ENCODE data around the gene FBXO10. TPM values are rescaled to one million over a fixed set of nuclear protein-coding genes. Genes with fewer than 3 reads are reported as not detected.

FBXO10 gene
- total RNA-seq, 2 donors from 2014 or later, result 19.5 to 26.6 TPM

GRCh38 chr9:37625036-37625757 is 49.0 kb upstream of the FBXO10 start:
- no peak overlapping the region for H3K4me3 Mint-ChIP-seq
- Histone ChIP-seq H3K4me3 (ENCODE audit: low read length) (no peak overlapping the region), H3K4me1 (ENCODE audit: control insufficient read depth, insufficient read depth, low read length) (peaks cover 3% of the 10 kb centered on the region), H3K36me3 (ENCODE audit: control insufficient read depth, insufficient read depth, low read length) (no peaks in the 10 kb centered on the region), H3K27me3 (ENCODE audit: control insufficient read depth, insufficient read depth, low read length, poor library complexity, severe bottlenecking) (no peaks in the 10 kb centered on the region), H3K9ac (ENCODE audit: extremely low read depth, low read length, poor library complexity, severe bottlenecking) (no peak overlapping the region), H3K27ac (ENCODE audit: low read depth, low read length) (no peak overlapping the region), H3K9me3 (ENCODE audit: control insufficient read depth, low read length) (no peaks in the 10 kb centered on the region)
- 93 to 98% methylated on average over 5 of the region's 5 CpGs for WGBS, 2 experiments (ENCODE audit: insufficient coverage in 1 of 2, insufficient read length in 1 of 2)
- H3K36me3 Mint-ChIP-seq (ENCODE audit: low read depth), result no peaks in the 10 kb centered on the region
- no peak for TF ChIP-seq CTCF (conservative IDR thresholded peaks at IDR 0.05)
- no peaks in the 10 kb centered on the region for H3K9me3 Mint-ChIP-seq
- peaks cover 19% of the 10 kb centered on the region for H3K4me1 Mint-ChIP-seq
- no peaks in the 10 kb centered on the region for H3K27me3 Mint-ChIP-seq (ENCODE audit: insufficient read depth)
- DNase-seq, result no peak
- H3K27ac Mint-ChIP-seq, result no peak overlapping the region

- H3K36me3 ChIP-seq (ENCODE audit: control insufficient read depth, insufficient read depth, low read length), result no peaks in the 10 kb centered on the region
- H3K27ac Mint-ChIP-seq, result peak overlapping the region; percentile 59
- no peak overlapping the region for H3K27ac ChIP-seq (ENCODE audit: low read depth, low read length)
- no peak overlapping the region for H3K4me3 Mint-ChIP-seq
- no peak overlapping the region for H3K9ac ChIP-seq (ENCODE audit: extremely low read depth, low read length, poor library complexity, severe bottlenecking)
- no peak overlapping the region for H3K4me3 ChIP-seq (ENCODE audit: low read length)
- no peak for TF ChIP-seq CTCF (conservative IDR thresholded peaks at IDR 0.05)
- DNase-seq, result peak; percentile 50
- H3K27me3 ChIP-seq (ENCODE audit: control insufficient read depth, insufficient read depth, low read length, poor library complexity, severe bottlenecking), result no peaks in the 10 kb centered on the region
- H3K36me3 Mint-ChIP-seq (ENCODE audit: low read depth), result no peaks in the 10 kb centered on the region
- peaks cover 19% of the 10 kb centered on the region for H3K4me1 Mint-ChIP-seq
- WGBS, 2 experiments (ENCODE audit: insufficient coverage in 1 of 2, insufficient read length in 1 of 2), result 57% methylated on average over 1 of the region's 1 CpG; no CpG with 5 or more reads in 1 of the 2 experiments
- H3K27me3 Mint-ChIP-seq (ENCODE audit: insufficient read depth), result no peaks in the 10 kb centered on the region
- no peaks in the 10 kb centered on the region for H3K9me3 ChIP-seq (ENCODE audit: control insufficient read depth, low read length)
- peaks cover 3% of the 10 kb centered on the region for H3K4me1 ChIP-seq (ENCODE audit: control insufficient read depth, insufficient read depth, low read length)
- no peaks in the 10 kb centered on the region for H3K9me3 Mint-ChIP-seq
These were observed 47.9 kb upstream of the FBXO10 start for GRCh38 chr9:37624073-37624472.

- peaks cover 3% of the 10 kb centered on the region for H3K4me1 ChIP-seq (ENCODE audit: control insufficient read depth, insufficient read depth, low read length)
- no peak overlapping the region for H3K4me3 ChIP-seq (ENCODE audit: low read length)
- 78 to 100% methylated on average over 2 of the region's 2 CpGs for WGBS, 2 experiments (ENCODE audit: insufficient coverage in 1 of 2, insufficient read length in 1 of 2)
- TF ChIP-seq CTCF (conservative IDR thresholded peaks at IDR 0.05), result peak; percentile 45
- no peaks in the 10 kb centered on the region for H3K9me3 ChIP-seq (ENCODE audit: control insufficient read depth, low read length)
- no peaks in the 10 kb centered on the region for H3K27me3 Mint-ChIP-seq (ENCODE audit: insufficient read depth)
- H3K36me3 Mint-ChIP-seq (ENCODE audit: low read depth), result no peaks in the 10 kb centered on the region
- peaks cover 19% of the 10 kb centered on the region for H3K4me1 Mint-ChIP-seq
- no peak overlapping the region for H3K9ac ChIP-seq (ENCODE audit: extremely low read depth, low read length, poor library complexity, severe bottlenecking)
- H3K27ac ChIP-seq (ENCODE audit: low read depth, low read length), result no peak overlapping the region
- no peaks in the 10 kb centered on the region for H3K27me3 ChIP-seq (ENCODE audit: control insufficient read depth, insufficient read depth, low read length, poor library complexity, severe bottlenecking)
- no peak overlapping the region for H3K4me3 Mint-ChIP-seq
- no peak for DNase-seq
- H3K36me3 ChIP-seq (ENCODE audit: control insufficient read depth, insufficient read depth, low read length), result no peaks in the 10 kb centered on the region
- no peaks in the 10 kb centered on the region for H3K9me3 Mint-ChIP-seq
- no peak overlapping the region for H3K27ac Mint-ChIP-seq
These were observed 47.1 kb upstream of the FBXO10 start for GRCh38 chr9:37623267-37623666.

Data from endodermal cell (in vitro differentiated cells).